ENCODE data around the gene EFTUD2.

Gene EFTUD2

GRCh38 chr17:44871556-44871955, 27.7 kb downstream of the EFTUD2 start:
- Histone ChIP-seq H3K27ac (ENCODE audit: extremely low read depth, low read depth, low read length) (no peak overlapping the region), H3K4me1 (ENCODE audit: control insufficient read depth, insufficient read depth, low read length) (no peaks in the 10 kb centered on the region), H3K36me3 (ENCODE audit: control insufficient read depth in 2 of 2, insufficient read depth in 1 of 2, low read length in 2 of 2) (peaks cover 69 to 85% of the 10 kb centered on the region in 2 experiments), H3K4me3 (ENCODE audit: low read depth, low read length) (no peak overlapping the region), H3K9me3 (ENCODE audit: control insufficient read depth, insufficient read depth, low read depth, low read length) (no peaks in the 10 kb centered on the region)
- POLR2A ChIA-PET, result interaction anchor here (0.7 kb wide), 1 partner anchor 51 kb away, joined by 3 read pairs; no protein-coding TSS in a partner anchor
- CTCF ChIA-PET, result interaction anchor here (0.7 to 15.4 kb wide), 3 partner anchors 18 to 94 kb away, joined by 3 to 461 read pairs (median 221); no protein-coding TSS in a partner anchor
- no peak for TF ChIP-seq ZNF48 (tag by site-specific recombination; IDR thresholded peaks at IDR 0.05)

DNA sequence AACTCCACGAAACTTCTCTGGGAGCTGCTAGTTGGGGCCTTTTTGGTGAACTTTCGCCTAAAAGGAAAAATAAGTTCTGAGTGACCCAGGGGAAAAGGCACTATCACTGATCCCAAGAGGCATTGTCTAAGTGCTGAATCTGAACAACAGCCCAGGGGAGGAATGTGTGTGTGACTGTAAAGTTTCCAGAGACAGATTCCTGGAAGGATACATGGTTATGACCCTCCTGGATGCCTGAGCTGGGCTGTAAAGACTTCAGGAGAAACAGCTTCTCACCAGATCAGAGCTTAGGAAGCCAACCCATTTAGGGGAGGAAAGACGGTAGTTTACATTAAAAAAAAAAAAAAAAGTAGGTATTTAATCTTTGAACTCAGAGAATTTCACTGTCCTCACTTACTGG, 31.4 kb downstream of the EFTUD2 start:
- Histone ChIP-seq H3K27ac (ENCODE audit: extremely low read depth, low read depth, low read length) (no peak overlapping the region), H3K9me3 (ENCODE audit: control insufficient read depth, insufficient read depth, low read depth, low read length) (no peaks in the 10 kb centered on the region), H3K4me1 (ENCODE audit: control insufficient read depth, insufficient read depth, low read length) (no peaks in the 10 kb centered on the region), H3K36me3 (ENCODE audit: control insufficient read depth in 2 of 2, insufficient read depth in 1 of 2, low read length in 2 of 2) (peaks cover 62 to 89% of the 10 kb centered on the region in 2 experiments), H3K4me3 (ENCODE audit: low read depth, low read length) (no peak overlapping the region)
- CTCF ChIA-PET, result interaction anchor here (0.7 to 15.4 kb wide), 8 partner anchors 9 to 154 kb away, joined by 3 to 461 read pairs (median 8); no protein-coding TSS in a partner anchor
- POLR2A ChIA-PET, result interaction anchor here (0.6 to 0.7 kb wide), 2 partner anchors 26 to 104 kb away, joined by 3 read pairs; no protein-coding TSS in a partner anchor
- TF ChIP-seq, protein P1, sequence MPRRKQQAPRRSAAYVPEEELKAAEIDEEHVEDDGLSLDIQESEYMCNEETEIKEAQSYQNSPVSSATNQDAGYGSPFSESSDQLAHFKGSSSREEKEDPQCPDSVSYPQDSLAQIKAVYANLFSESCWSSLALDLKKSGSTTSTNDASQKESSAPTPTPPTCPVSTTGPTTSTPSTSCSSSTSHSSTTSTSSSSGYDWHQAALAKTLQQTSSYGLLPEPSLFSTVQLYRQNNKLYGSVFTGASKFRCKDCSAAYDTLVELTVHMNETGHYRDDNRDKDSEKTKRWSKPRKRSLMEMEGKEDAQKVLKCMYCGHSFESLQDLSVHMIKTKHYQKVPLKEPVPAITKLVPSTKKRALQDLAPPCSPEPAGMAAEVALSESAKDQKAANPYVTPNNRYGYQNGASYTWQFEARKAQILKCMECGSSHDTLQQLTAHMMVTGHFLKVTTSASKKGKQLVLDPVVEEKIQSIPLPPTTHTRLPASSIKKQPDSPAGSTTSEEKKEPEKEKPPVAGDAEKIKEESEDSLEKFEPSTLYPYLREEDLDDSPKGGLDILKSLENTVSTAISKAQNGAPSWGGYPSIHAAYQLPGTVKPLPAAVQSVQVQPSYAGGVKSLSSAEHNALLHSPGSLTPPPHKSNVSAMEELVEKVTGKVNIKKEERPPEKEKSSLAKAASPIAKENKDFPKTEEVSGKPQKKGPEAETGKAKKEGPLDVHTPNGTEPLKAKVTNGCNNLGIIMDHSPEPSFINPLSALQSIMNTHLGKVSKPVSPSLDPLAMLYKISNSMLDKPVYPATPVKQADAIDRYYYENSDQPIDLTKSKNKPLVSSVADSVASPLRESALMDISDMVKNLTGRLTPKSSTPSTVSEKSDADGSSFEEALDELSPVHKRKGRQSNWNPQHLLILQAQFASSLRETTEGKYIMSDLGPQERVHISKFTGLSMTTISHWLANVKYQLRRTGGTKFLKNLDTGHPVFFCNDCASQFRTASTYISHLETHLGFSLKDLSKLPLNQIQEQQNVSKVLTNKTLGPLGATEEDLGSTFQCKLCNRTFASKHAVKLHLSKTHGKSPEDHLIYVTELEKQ (tag by site-specific recombination; IDR thresholded peaks at IDR 0.05; ENCODE audit: borderline replicate concordance), result no peak
- TF ChIP-seq ZNF214 (tag by site-specific recombination; IDR thresholded peaks at IDR 0.05; ENCODE audit: borderline replicate concordance), result no peak

DNA sequence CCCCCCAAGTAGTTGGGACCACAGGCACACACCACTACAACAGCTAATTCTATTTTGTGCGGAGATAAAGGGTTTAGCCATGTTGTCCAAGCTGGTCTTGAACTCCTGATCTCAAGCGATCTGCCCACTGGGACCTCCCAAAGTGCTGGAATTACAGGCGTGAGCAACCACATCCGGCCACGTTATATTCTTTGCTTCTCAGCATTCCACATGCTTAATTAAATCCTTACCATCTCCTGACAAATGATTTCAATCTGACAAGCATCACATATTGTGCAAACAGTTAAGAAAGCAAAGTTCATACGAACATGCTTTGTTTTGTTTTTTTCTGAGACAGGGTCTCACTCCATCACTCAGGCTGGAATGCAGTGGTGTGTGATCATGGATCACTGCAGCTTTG, 33.3 kb downstream of the EFTUD2 start:
- Histone ChIP-seq H3K27ac (ENCODE audit: extremely low read depth, low read depth, low read length) (no peak overlapping the region), H3K36me3 (ENCODE audit: control insufficient read depth in 2 of 2, insufficient read depth in 1 of 2, low read length in 2 of 2) (peaks cover 72 to 91% of the 10 kb centered on the region in 2 experiments), H3K9me3 (ENCODE audit: control insufficient read depth, insufficient read depth, low read depth, low read length) (no peaks in the 10 kb centered on the region), H3K4me1 (ENCODE audit: control insufficient read depth, insufficient read depth, low read length) (no peaks in the 10 kb centered on the region), H3K4me3 (ENCODE audit: low read depth, low read length) (no peak overlapping the region)
- POLR2A ChIA-PET, result interaction anchor here (1.0 to 1.5 kb wide), 2 partner anchors 87 to 90 kb away, joined by 3 to 5 read pairs; no protein-coding TSS in a partner anchor
- CTCF ChIA-PET, result interaction anchor here (0.6 to 15.4 kb wide), 19 partner anchors 8 to 222 kb away, joined by 3 to 461 read pairs (median 10); partner anchors contain the start of gene GJC1
- no peak for TF ChIP-seq PBX3 (CRISPR knock-in tag; IDR thresholded peaks at IDR 0.05)
- TF ChIP-seq ZNF600 (tag by site-specific recombination; IDR thresholded peaks at IDR 0.05), result 0 out of 2 replicates have a peak, but pooled peaks have one; percentile 11

DNA sequence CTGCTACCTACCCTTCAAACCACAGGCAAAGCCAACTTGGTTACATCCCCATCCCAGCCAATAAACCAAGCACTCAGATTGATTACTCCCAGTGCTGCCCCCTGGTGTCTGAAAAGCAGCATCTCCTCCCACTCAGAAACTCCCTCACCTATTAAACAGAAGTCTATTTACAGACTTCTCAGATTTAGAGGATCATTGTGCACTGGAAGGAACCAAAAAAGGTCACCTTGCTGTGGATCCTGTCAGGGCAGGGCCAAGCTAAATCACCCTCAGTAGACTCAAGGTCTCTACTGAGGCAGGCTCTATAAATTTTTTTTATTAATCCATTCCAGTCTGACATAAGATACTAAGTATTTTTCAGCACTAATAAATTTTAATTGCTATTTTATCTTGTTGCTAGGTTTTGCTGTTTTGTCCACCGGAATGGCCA, 34.0 kb downstream of the EFTUD2 start:
- no peaks in the 10 kb centered on the region for H3K9me3 ChIP-seq (ENCODE audit: control insufficient read depth, insufficient read depth, low read depth, low read length)
- ChIA-PET POLR2A (interaction anchor here (0.7 to 1.0 kb wide), 2 partner anchors 89 to 90 kb away, joined by 3 read pairs; no protein-coding TSS in a partner anchor), CTCF (interaction anchor here (0.6 to 15.4 kb wide), 38 partner anchors 8 to 460 kb away, joined by 3 to 461 read pairs (median 5); partner anchors contain the start of gene GJC1)
- no peaks in the 10 kb centered on the region for H3K4me1 ChIP-seq (ENCODE audit: control insufficient read depth, insufficient read depth, low read length)
- no peak overlapping the region for H3K4me3 ChIP-seq (ENCODE audit: low read depth, low read length)
- H3K36me3 ChIP-seq (ENCODE audit: control insufficient read depth in 2 of 2, insufficient read depth in 1 of 2, low read length in 2 of 2), result peaks cover 72 to 94% of the 10 kb centered on the region in 2 experiments
- no peak overlapping the region for H3K27ac ChIP-seq (ENCODE audit: extremely low read depth, low read depth, low read length)
- TF ChIP-seq PRDM10 (tag by site-specific recombination; IDR thresholded peaks at IDR 0.05) (peak; percentile 24; the same call in 1 of the 2 replicates), ZNF654 (tag by site-specific recombination; IDR thresholded peaks at IDR 0.05; ENCODE audit: low read depth) (peak; percentile 54), KLF17 (tag by site-specific recombination; IDR thresholded peaks at IDR 0.05) (no peak), CTCF (tag by site-specific recombination; IDR thresholded peaks at IDR 0.05) (peak; percentile 63), EGR2 (tag by site-specific recombination; IDR thresholded peaks at IDR 0.05; ENCODE audit: low read depth) (0 out of 2 replicates have a peak, but pooled peaks have one; percentile 8), ZNF404 (tag by site-specific recombination; IDR thresholded peaks at IDR 0.05) (no peak), ZNF10 (tag by site-specific recombination; IDR thresholded peaks at IDR 0.05) (0 out of 2 replicates have a peak, but pooled peaks have one; percentile 14), SP7 (tag by site-specific recombination; IDR thresholded peaks at IDR 0.05) (no peak), ZNF660 (tag by site-specific recombination; IDR thresholded peaks at IDR 0.05) (peak; percentile 70)

All from HEK293 (cell line).